Measurements from ENCODE around the gene DDX21. TPM values are rescaled to one million over a fixed set of nuclear protein-coding genes. Genes with fewer than 3 reads are reported as not detected.
A peak's percentile ranks its signal among the peaks of the same experiment; 100 is the strongest.
"Not testable (repeated sequence)": the region's sequence is repeated elsewhere in the genome, so short reads cannot be mapped to it uniquely, and the experiment has no call there.

Gene DDX21
- 19.5 and 31.3 TPM in 2 replicates for total RNA-seq
- 8.3 and 11.2 TPM in 2 replicates for polyA plus RNA-seq

DNA sequence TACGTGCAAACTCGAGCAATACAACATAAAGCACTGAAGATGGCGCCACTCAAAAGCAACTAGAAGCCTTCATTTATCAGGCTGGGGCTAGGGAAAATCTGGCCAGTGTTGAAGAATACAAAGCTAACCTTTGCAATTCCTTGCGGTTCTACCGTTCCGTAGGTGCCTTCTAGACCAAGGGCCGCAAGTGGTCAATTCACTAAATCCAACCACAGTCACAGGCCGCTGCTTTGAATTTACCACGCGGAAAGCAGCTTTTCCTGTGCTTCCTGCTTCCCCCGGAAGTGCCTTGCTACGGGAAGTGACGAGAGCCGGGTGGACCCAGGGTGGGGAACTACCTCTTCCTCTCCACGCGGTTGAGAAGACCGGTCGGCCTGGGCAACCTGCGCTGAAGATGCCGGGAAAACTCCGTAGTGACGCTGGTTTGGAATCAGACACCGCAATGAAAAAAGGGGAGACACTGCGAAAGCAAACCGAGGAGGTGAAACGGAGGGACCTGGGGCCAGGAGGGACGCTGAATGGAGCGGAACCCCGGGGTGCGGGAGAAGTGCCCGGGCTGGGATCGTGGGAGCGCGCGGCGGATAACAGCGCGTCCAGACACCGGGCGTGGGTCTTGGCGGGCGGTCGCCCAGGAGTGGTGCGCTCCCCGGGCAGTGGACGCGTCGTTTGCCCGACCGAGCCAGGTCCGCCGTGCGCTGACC lies at the start of gene DDX21:
Gene DDX21 (plus strand): TSS at position 339 of the 701 bp plus-strand sequence. CDS start 56 bp downstream, at position 395.
- H3K27ac ChIP-seq = peak within 1 kb of the TSS; percentile 78
- TF ChIP-seq, protein P1, sequence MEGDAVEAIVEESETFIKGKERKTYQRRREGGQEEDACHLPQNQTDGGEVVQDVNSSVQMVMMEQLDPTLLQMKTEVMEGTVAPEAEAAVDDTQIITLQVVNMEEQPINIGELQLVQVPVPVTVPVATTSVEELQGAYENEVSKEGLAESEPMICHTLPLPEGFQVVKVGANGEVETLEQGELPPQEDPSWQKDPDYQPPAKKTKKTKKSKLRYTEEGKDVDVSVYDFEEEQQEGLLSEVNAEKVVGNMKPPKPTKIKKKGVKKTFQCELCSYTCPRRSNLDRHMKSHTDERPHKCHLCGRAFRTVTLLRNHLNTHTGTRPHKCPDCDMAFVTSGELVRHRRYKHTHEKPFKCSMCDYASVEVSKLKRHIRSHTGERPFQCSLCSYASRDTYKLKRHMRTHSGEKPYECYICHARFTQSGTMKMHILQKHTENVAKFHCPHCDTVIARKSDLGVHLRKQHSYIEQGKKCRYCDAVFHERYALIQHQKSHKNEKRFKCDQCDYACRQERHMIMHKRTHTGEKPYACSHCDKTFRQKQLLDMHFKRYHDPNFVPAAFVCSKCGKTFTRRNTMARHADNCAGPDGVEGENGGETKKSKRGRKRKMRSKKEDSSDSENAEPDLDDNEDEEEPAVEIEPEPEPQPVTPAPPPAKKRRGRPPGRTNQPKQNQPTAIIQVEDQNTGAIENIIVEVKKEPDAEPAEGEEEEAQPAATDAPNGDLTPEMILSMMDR (IDR thresholded peaks at IDR 0.05; ENCODE audit: low read depth, low read length) = peak; percentile 68
- no peaks in the 10 kb centered on the region for H3K4me1 ChIP-seq (ENCODE audit: low read depth)
- H3K9me3 ChIP-seq (ENCODE audit: low read depth) = no peaks in the 10 kb centered on the region
- DNase-seq (ENCODE audit: low read depth in 1 of 2, low spot score in 1 of 2) = peak; percentile 92 to 95
- H3K4me3 ChIP-seq = peak within 1 kb of the TSS; percentile 83
- peaks cover 8% of the 10 kb centered on the region for H3K36me3 ChIP-seq
- H3K27me3 ChIP-seq = no peaks in the 10 kb centered on the region

DNA sequence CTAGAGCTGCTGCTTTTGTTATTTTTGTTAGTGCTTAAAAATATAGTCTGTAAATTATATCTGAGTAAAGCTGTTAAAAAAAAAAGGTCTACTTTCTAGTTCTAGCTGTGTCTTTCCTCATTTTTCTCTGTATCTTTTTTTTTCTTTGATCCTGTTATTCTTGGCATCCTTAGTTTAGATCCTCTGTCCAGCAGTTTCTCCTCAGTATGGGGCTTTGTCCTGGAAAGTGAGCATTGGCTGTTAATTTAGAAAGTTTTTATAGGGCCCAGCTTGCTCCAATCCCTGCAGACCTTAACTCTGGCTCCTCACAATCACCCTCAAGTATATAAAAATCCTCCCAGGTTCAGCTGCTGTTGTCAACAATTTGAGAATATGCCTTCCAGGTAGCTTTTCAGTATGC lies 31.4 kb upstream of the DDX21 start:
- Histone ChIP-seq H3K27ac (no peak overlapping the region), H3K9me3 (ENCODE audit: low read depth) (no peaks in the 10 kb centered on the region), H3K36me3 (peaks cover 14% of the 10 kb centered on the region), H3K27me3 (no peaks in the 10 kb centered on the region), H3K4me3 (no peak overlapping the region), H3K4me1 (ENCODE audit: low read depth) (no peaks in the 10 kb centered on the region)
- peak in 1 of 2 donors; percentile 6 for DNase-seq (ENCODE audit: low read depth in 1 of 2, low spot score in 1 of 2)
- TF ChIP-seq, protein P1 (IDR thresholded peaks at IDR 0.05; ENCODE audit: low read depth, low read length) = no peak

- Histone ChIP-seq H3K9me3 (ENCODE audit: low read depth) (no peaks in the 10 kb centered on the region), H3K36me3 (peaks cover 9% of the 10 kb centered on the region), H3K4me1 (ENCODE audit: low read depth) (no peaks in the 10 kb centered on the region), H3K27ac (no peak overlapping the region), H3K27me3 (no peaks in the 10 kb centered on the region), H3K4me3 (no peak overlapping the region)
- DNase-seq (ENCODE audit: low read depth in 1 of 2, low spot score in 1 of 2) = no peak
- TF ChIP-seq, protein P1 (IDR thresholded peaks at IDR 0.05; ENCODE audit: low read depth, low read length) = no peak
Measured at GRCh38 chr10:68925489-68925888, 30.5 kb upstream of the DDX21 start.

DNA sequence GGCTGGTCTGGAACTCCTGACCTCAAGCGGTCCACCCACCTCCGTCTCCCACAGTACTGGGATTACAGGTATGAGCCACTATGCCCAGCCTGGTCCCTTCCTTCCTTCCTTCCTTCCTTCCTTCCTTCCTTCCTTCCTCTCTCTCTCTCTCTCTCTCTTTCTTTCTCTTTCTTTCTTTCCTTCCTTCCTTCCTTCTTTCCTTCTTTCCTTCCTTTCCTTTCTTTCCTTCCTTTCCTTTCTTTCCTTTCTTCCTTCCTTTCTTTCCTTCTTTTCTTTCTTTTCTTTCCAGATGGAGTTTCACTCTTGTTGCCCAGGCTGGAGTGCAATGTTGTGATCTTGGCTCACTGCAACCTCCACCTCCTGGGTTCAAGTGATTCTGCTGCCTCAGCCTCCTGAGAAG lies 26.8 kb upstream of the DDX21 start:
- H3K27ac ChIP-seq; H3K9me3 ChIP-seq (ENCODE audit: low read depth): not testable (repeated sequence)

DNA sequence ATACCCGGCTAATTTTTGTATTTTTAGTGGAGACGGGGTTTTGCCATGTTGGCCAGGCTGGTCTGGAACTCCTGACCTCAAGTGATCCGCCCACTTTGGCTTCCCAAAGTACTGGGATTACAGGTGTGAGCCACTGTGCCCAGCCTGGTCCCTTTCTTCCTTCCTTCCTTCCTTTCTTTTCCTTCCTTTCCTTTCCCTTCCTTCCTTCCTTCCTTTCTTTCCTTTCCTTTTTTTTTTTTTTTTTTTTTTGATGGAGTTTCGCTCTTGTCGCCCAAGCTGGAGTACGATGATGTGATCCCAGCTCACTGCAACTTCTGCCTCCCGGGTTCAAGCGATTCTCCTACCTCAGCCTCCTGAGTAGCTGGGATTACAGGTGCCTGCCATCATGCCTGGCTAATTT lies 26.1 kb upstream of the DDX21 start:
- H3K27ac ChIP-seq; H3K27me3 ChIP-seq; H3K9me3 ChIP-seq (ENCODE audit: low read depth); H3K4me1 ChIP-seq (ENCODE audit: low read depth); DNase-seq (ENCODE audit: low read depth in 1 of 2, low spot score in 1 of 2); H3K4me3 ChIP-seq: not testable (repeated sequence)
- peaks cover 26% of the 10 kb centered on the region for H3K36me3 ChIP-seq

More for the DNA sequence above, 26.8 kb upstream of the DDX21 start:
- H3K27me3 ChIP-seq; H3K4me3 ChIP-seq; DNase-seq (ENCODE audit: low read depth in 1 of 2, low spot score in 1 of 2); H3K4me1 ChIP-seq (ENCODE audit: low read depth): not testable (repeated sequence)
- peaks cover 19% of the 10 kb centered on the region for H3K36me3 ChIP-seq

DNA sequence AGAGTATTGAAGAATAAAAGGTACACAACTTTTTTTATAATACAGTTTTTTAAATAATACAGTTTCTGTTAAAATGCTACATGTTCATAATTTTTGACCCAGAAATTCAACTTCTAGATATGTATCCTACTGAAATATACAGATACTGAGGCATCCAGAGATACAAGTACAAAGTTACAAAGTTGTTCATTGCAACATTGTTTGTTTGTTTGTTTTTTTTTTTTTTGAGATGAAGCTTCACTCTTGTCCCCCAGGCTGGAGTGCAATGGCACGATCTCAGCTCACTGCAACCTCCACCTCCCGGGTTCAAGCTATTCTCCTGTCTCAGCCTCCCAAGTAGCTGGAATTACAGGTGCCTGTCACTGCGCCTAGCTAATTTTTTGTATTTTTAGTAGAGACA lies 23.1 kb upstream of the DDX21 start:
- peaks cover 40% of the 10 kb centered on the region for H3K36me3 ChIP-seq
- H3K27ac ChIP-seq; H3K4me3 ChIP-seq; H3K9me3 ChIP-seq (ENCODE audit: low read depth); H3K4me1 ChIP-seq (ENCODE audit: low read depth); H3K27me3 ChIP-seq; DNase-seq (ENCODE audit: low read depth in 1 of 2, low spot score in 1 of 2): not testable (repeated sequence)

- TF ChIP-seq, protein P1 (IDR thresholded peaks at IDR 0.05; ENCODE audit: low read depth, low read length) = no peak
- no peak for DNase-seq (ENCODE audit: low read depth in 1 of 2, low spot score in 1 of 2)
- no peak overlapping the region for H3K27ac ChIP-seq
- no peak overlapping the region for H3K4me3 ChIP-seq
- peaks cover 52% of the 10 kb centered on the region for H3K36me3 ChIP-seq
- no peaks in the 10 kb centered on the region for H3K9me3 ChIP-seq (ENCODE audit: low read depth)
- H3K27me3 ChIP-seq = no peaks in the 10 kb centered on the region
- no peaks in the 10 kb centered on the region for H3K4me1 ChIP-seq (ENCODE audit: low read depth)
Measured at GRCh38 chr10:68934994-68935393, 21.0 kb upstream of the DDX21 start.
